ENCODE results near the gene CNTF.

GRCh38 chr11:58576887-58577471, 45.5 kb upstream of the CNTF start:
- TF ChIP-seq POLR2AphosphoS5 (IDR thresholded peaks at IDR 0.05), result no peak
- TF ChIP-seq CTCF (IDR thresholded peaks at IDR 0.05), result no peak
